K562 (cell line): Measurements from ENCODE around the gene ERRFI1. TPM values are rescaled to one million over a fixed set of nuclear protein-coding genes. Genes with fewer than 3 reads are reported as not detected.

Experiments used
- CXXC5 ChIP-seq: fragments of 250-450 bp; sonication (Bioruptor Pico); IDR thresholded peaks from 2 replicates; pipeline ENCODE4 v1.8.0; 2022; ENCODE audit warnings: inconsistent platforms, mild to moderate bottlenecking, moderate library complexity
- ELF1 ChIP-seq: fragments of 200-800 bp; sonication (Bioruptor generic); IDR thresholded peaks from 2 replicates; pipeline ENCODE4 v1.6.1; 2016; ENCODE audit warnings: missing genetic modification characterization, missing compliant biosample characterization
- ETV5 ChIP-seq: sonication (generic); formaldehyde crosslinking; IDR thresholded peaks from 2 replicates; pipeline ENCODE4 v1.4.0; 2020; ENCODE audit warnings: low read depth, mild to moderate bottlenecking, missing genetic modification reagents
- HDAC2 ChIP-seq: fragments of 450-650 bp; IDR thresholded peaks from 2 replicates; pipeline ENCODE4 v1.6.1; 2016; ENCODE audit warnings: mild to moderate bottlenecking
- MEF2A ChIP-seq: IDR thresholded peaks from 2 replicates; pipeline ENCODE4 v1.6.1; 2011; ENCODE audit warnings: low read depth, mild to moderate bottlenecking, low read length, moderate library complexity; ENCODE audit not compliant: control insufficient read depth
- PPARD ChIP-seq: fragments of 250-450 bp; sonication (Bioruptor Pico); IDR thresholded peaks from 2 replicates; pipeline ENCODE4 v1.8.0; 2022; ENCODE audit warnings: inconsistent platforms, mild to moderate bottlenecking, moderate library complexity
- SOX6 ChIP-seq: fragments of 450-650 bp; IDR thresholded peaks from 2 replicates; pipeline ENCODE4 v1.6.1; 2014; ENCODE audit warnings: mild to moderate bottlenecking
- TAF15 ChIP-seq: fragments of 200-400 bp; formaldehyde crosslinking; IDR thresholded peaks from 2 replicates; pipeline ENCODE4 v1.6.1; 2017; ENCODE audit warnings: mild to moderate bottlenecking, low read depth, low read length, moderate library complexity
- TCF3 ChIP-seq: sonication (generic); formaldehyde crosslinking; IDR thresholded peaks from 2 replicates; pipeline ENCODE4 v1.4.0; 2020; ENCODE audit warnings: mild to moderate bottlenecking, missing genetic modification reagents
- ZNF184 ChIP-seq: sonication (generic); formaldehyde crosslinking; IDR thresholded peaks from 2 replicates; pipeline ENCODE4 v1.5.0; 2020; ENCODE audit warnings: missing genetic modification reagents
- polyA plus RNA-seq, 8 experiments: library from polyadenylated mRNA; depleted of rRNA in 4 of 8; stranded (reverse) in 5 of 8; unstranded in 3 of 8; fragments of >200 nt; fragmentation: Nextera tagmentation in 2 of 8; fragmentation: Illumina TruSeq in 1 of 8; extraction: Ambion mirVana in 2 of 8; extraction: Trizol in 1 of 8; gene quantifications; 2 replicates each; pipeline versions ENCODE4 v1.2.1 to v1.2.3, GENCODE V29; 2011 to 2014; ENCODE audit warnings: inconsistent platforms in 1 of 8, missing spikeins in 1 of 8
- total RNA-seq, 7 experiments: library from RNA; depleted of rRNA in 6 of 7; stranded (reverse); fragments of >200 nt in 6 of 7; fragmentation: Illumina TruSeq in 2 of 7; extraction: Trizol in 2 of 7; gene quantifications; 2 replicates each; pipeline versions ENCODE4 v1.2.1 to v1.2.3, GENCODE V29; 2011 to 2021; ENCODE audit warnings: low replicate concordance in 1 of 7
- TF ChIP-seq, protein P1 (sequence below), 2 experiments: fragments of 450-650 bp; formaldehyde crosslinking in 1 of 2; IDR thresholded peaks; 2 replicates each; pipeline versions ENCODE4 v1.4.0 to v1.6.1; 2014 to 2020; ENCODE audit warnings: mild to moderate bottlenecking in 2 of 2, borderline replicate concordance in 1 of 2, low read depth in 1 of 2
- TF ChIP-seq, protein P2 (sequence below): IDR thresholded peaks from 3 replicates; pipeline ENCODE4 v1.6.1; 2011; ENCODE audit warnings: borderline replicate concordance, mild to moderate bottlenecking, moderate library complexity; ENCODE audit not compliant: insufficient read length; ENCODE audit errors: extremely low read depth
- TF ChIP-seq, protein P3 (sequence below): fragments of 250-450 bp; sonication (Bioruptor Pico); IDR thresholded peaks from 2 replicates; pipeline ENCODE4 v1.8.0; 2021; ENCODE audit warnings: borderline replicate concordance, mild to moderate bottlenecking, moderate library complexity; ENCODE audit not compliant: poor library complexity, severe bottlenecking

ERRFI1 gene
- total and polyA plus RNA-seq, 9 of the 15 experiments (the other 6 are each of a cell fraction or from before 2014, with no cell fraction given): 0.67 to 4.4 (median 1.1) TPM

- TF ChIP-seq, protein P1, sequence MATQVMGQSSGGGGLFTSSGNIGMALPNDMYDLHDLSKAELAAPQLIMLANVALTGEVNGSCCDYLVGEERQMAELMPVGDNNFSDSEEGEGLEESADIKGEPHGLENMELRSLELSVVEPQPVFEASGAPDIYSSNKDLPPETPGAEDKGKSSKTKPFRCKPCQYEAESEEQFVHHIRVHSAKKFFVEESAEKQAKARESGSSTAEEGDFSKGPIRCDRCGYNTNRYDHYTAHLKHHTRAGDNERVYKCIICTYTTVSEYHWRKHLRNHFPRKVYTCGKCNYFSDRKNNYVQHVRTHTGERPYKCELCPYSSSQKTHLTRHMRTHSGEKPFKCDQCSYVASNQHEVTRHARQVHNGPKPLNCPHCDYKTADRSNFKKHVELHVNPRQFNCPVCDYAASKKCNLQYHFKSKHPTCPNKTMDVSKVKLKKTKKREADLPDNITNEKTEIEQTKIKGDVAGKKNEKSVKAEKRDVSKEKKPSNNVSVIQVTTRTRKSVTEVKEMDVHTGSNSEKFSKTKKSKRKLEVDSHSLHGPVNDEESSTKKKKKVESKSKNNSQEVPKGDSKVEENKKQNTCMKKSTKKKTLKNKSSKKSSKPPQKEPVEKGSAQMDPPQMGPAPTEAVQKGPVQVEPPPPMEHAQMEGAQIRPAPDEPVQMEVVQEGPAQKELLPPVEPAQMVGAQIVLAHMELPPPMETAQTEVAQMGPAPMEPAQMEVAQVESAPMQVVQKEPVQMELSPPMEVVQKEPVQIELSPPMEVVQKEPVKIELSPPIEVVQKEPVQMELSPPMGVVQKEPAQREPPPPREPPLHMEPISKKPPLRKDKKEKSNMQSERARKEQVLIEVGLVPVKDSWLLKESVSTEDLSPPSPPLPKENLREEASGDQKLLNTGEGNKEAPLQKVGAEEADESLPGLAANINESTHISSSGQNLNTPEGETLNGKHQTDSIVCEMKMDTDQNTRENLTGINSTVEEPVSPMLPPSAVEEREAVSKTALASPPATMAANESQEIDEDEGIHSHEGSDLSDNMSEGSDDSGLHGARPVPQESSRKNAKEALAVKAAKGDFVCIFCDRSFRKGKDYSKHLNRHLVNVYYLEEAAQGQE (IDR thresholded peaks at IDR 0.05; ENCODE audit: borderline replicate concordance): no peak
- TF ChIP-seq, protein P1 (CRISPR knock-in tag; IDR thresholded peaks at IDR 0.05; ENCODE audit: low read depth): no peak
- TF ChIP-seq CXXC5 (CRISPR knock-in tag): peak; percentile 85
- TF ChIP-seq HDAC2: peak; percentile 86
- no peak for TF ChIP-seq TAF15
- peak; percentile 84 for TF ChIP-seq SOX6
- TF ChIP-seq, protein P2, sequence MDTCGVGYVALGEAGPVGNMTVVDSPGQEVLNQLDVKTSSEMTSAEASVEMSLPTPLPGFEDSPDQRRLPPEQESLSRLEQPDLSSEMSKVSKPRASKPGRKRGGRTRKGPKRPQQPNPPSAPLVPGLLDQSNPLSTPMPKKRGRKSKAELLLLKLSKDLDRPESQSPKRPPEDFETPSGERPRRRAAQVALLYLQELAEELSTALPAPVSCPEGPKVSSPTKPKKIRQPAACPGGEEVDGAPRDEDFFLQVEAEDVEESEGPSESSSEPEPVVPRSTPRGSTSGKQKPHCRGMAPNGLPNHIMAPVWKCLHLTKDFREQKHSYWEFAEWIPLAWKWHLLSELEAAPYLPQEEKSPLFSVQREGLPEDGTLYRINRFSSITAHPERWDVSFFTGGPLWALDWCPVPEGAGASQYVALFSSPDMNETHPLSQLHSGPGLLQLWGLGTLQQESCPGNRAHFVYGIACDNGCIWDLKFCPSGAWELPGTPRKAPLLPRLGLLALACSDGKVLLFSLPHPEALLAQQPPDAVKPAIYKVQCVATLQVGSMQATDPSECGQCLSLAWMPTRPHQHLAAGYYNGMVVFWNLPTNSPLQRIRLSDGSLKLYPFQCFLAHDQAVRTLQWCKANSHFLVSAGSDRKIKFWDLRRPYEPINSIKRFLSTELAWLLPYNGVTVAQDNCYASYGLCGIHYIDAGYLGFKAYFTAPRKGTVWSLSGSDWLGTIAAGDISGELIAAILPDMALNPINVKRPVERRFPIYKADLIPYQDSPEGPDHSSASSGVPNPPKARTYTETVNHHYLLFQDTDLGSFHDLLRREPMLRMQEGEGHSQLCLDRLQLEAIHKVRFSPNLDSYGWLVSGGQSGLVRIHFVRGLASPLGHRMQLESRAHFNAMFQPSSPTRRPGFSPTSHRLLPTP: no peak
- peak; percentile 92 for TF ChIP-seq ETV5
- TF ChIP-seq TCF3 (CRISPR knock-in tag): peak; percentile 93
- TF ChIP-seq ZNF184 (CRISPR knock-in tag): no peak
- TF ChIP-seq, protein P3, sequence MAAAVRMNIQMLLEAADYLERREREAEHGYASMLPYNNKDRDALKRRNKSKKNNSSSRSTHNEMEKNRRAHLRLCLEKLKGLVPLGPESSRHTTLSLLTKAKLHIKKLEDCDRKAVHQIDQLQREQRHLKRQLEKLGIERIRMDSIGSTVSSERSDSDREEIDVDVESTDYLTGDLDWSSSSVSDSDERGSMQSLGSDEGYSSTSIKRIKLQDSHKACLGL (CRISPR knock-in tag): no peak
- TF ChIP-seq MEF2A: peak; percentile 50; the same call in 1 of the 2 replicates
- no peak for TF ChIP-seq ELF1 (tag)
- no peak for TF ChIP-seq PPARD (CRISPR knock-in tag)
These were observed 21.1 kb downstream of the ERRFI1 start (continued) for GRCh38 chr1:8004803-8005573.
